ENCODE data around the gene WDPCP. TPM values are rescaled to one million over a fixed set of nuclear protein-coding genes. Genes with fewer than 3 reads are reported as not detected.

Gene WDPCP
- total and polyA plus RNA-seq, 2 of the 4 experiments (the other 2 are of a cell fraction): 2.2 to 10.2 TPM

- no peak for TF ChIP-seq MXI1 (IDR thresholded peaks at IDR 0.05; ENCODE audit: borderline replicate concordance, low read depth, low read length)
Observed at GRCh38 chr2:63434024-63435001, 154.0 kb downstream of the WDPCP start (continued).

GRCh38 chr2:63432373-63432772 is 155.9 kb downstream of the WDPCP start:
- CTCF ChIA-PET: no interaction called here
- Histone ChIP-seq H3K36me3 (ENCODE audit: control insufficient read depth, insufficient read depth, low read length) (no peaks in the 10 kb centered on the region), H4K8ac (ENCODE audit: low read depth in 2 of 2, low read length in 2 of 2) (no peak overlapping the region), H3K56ac (ENCODE audit: extremely low read depth, insufficient read depth, low read length) (no peak overlapping the region), H3K14ac (replicated peaks; ENCODE audit: low read depth, low read length) (no peak overlapping the region), H4K91ac (ENCODE audit: insufficient read depth, low read depth, low read length) (no peak overlapping the region), H2BK120ac (ENCODE audit: low read depth, low read length) (no peak overlapping the region), H2BK5ac (ENCODE audit: low read depth, low read length, poor library complexity, severe bottlenecking) (no peak overlapping the region), H3K23ac (ENCODE audit: low read depth, low read length) (no peak overlapping the region), H2AK5ac (ENCODE audit: low read depth, low read length) (no peak overlapping the region), H3K4ac (ENCODE audit: low read depth, low read length) (no peak overlapping the region), H3K27me3 (ENCODE audit: control insufficient read depth, insufficient read depth, low read length) (no peaks in the 10 kb centered on the region), H3K4me3 (ENCODE audit: insufficient read depth, low read depth, low read length) (no peak overlapping the region), H4K20me1 (ENCODE audit: insufficient read depth, low read length) (no peaks in the 10 kb centered on the region), H3K9ac (ENCODE audit: low read depth, low read length) (no peak overlapping the region), H2BK20ac (ENCODE audit: low read depth, low read length) (no peak overlapping the region), H3K18ac (ENCODE audit: low read depth, low read length) (no peak overlapping the region), H3K27ac (ENCODE audit: insufficient read depth, low read length) (no peak overlapping the region), H2BK15ac (ENCODE audit: low read depth, low read length) (no peak overlapping the region), H3K4me1 (ENCODE audit: control insufficient read depth, insufficient read depth, low read length) (no peaks in the 10 kb centered on the region), H3K79me1 (ENCODE audit: low read depth in 1 of 2, low read length in 2 of 2) (no peaks in the 10 kb centered on the region), H3K4me2 (ENCODE audit: low read depth, low read length) (no peak overlapping the region), H3K9me3 (ENCODE audit: control insufficient read depth, insufficient read depth, low read length) (no peaks in the 10 kb centered on the region), H4K5ac (ENCODE audit: low read depth, low read length) (no peak overlapping the region), H2AK9ac (replicated peaks; ENCODE audit: low read depth, low read length, poor library complexity) (no peak overlapping the region), H3K9me1 (ENCODE audit: insufficient read depth, low read length) (no peaks in the 10 kb centered on the region), H2AFZ (replicated peaks; ENCODE audit: low read length, poor library complexity) (no peak overlapping the region)
- peak; percentile 14; the same call in 1 of the 2 replicates for ATAC-seq (ENCODE audit: low read depth)
- no TSS peak for BruUV-seq (replicated peaks)
- POLR2A ChIA-PET (ENCODE audit: unreplicated experiment): no interaction called here
- TF ChIP-seq NFE2L2 (IDR thresholded peaks at IDR 0.05; ENCODE audit: low read depth, low read length): peak; percentile 57; the same call in 1 of the 2 replicates
- no peak for TF ChIP-seq POLR2A (IDR thresholded peaks at IDR 0.05; ENCODE audit: low read depth, low read length)
- TF ChIP-seq MAFK (IDR thresholded peaks at IDR 0.05; ENCODE audit: low read depth, low read length): peak; percentile 73
- TF ChIP-seq MXI1 (IDR thresholded peaks at IDR 0.05; ENCODE audit: borderline replicate concordance, low read depth, low read length): no peak
- peak; percentile 66 for DNase-seq
- in situ Hi-C loops (cut with MboI; ENCODE audit: low sequenced_read_pairs): no loop called here
- intact Hi-C loops (cut with micrococcal nuclease): no loop called here
- dilution Hi-C loops (cut with HindIII; ENCODE audit: low sequenced_read_pairs, unreplicated experiment): no loop called here

All from IMR-90 (cell line).